WTC11 (cell line): ENCODE data around the gene NSMCE1. TPM values are rescaled to one million over a fixed set of nuclear protein-coding genes. Genes with fewer than 3 reads are reported as not detected.

ENCODE experiments used
- ATAC-seq: fragments of 200-7000 bp; cut with Tn5 transposase; 2 replicates; pipeline ENCODE4 v1.10.0; 2021; ENCODE audit warnings: mild to moderate bottlenecking, moderate library complexity
- CTCF ChIA-PET: fragments of 300-600 bp; sonication (Branson Sonifier 250); formaldehyde crosslinking; loops from one replicate; lab custom pipeline; 2021; ENCODE audit warnings: antibody characterized with exemption; lab: Charles Lee
- POLR2A ChIA-PET: fragments of 350-600 bp; sonication (Branson Sonifier 250); formaldehyde crosslinking; loops from one replicate; lab custom pipeline; 2021; ENCODE audit warnings: antibody characterized with exemption; lab: Charles Lee
- DNase-seq: peaks from one replicate; pipeline ENCODE4 v3.0.0; 2021; ENCODE audit warnings: low spot score
- H3K27ac Mint-ChIP-seq: 2 replicates; pipeline ENCODE4 v1.8.0; 2021; ENCODE audit warnings: mixed read lengths
- H3K27me3 Mint-ChIP-seq: 2 replicates; pipeline ENCODE4 v1.8.0; 2021; ENCODE audit warnings: low read depth, mild to moderate bottlenecking, moderate library complexity, mixed read lengths
- H3K36me3 Mint-ChIP-seq: 2 replicates; pipeline ENCODE4 v1.8.0; 2021; ENCODE audit warnings: mixed read lengths
- H3K4me1 Mint-ChIP-seq: 2 replicates; pipeline ENCODE4 v1.8.0; 2022; ENCODE audit warnings: mixed read lengths
- H3K4me3 Mint-ChIP-seq: 2 replicates; pipeline ENCODE4 v1.8.0; 2021; ENCODE audit warnings: mild to moderate bottlenecking, moderate library complexity, mixed read lengths
- H3K9me3 Mint-ChIP-seq: 2 replicates; pipeline ENCODE4 v1.8.0; 2021; ENCODE audit warnings: mixed read lengths
- GABPB1 ChIP-seq: sonication (generic); formaldehyde crosslinking; IDR thresholded peaks from 2 replicates; pipeline ENCODE4 v1.8.1; 2023; ENCODE audit warnings: mild to moderate bottlenecking, missing genetic modification reagents
- KAT7 ChIP-seq: sonication (generic); formaldehyde crosslinking; IDR thresholded peaks from 2 replicates; pipeline ENCODE4 v1.8.1; 2023; ENCODE audit warnings: missing genetic modification reagents, mild to moderate bottlenecking, borderline replicate concordance
- NR2C2 ChIP-seq: sonication (generic); formaldehyde crosslinking; IDR thresholded peaks from 2 replicates; pipeline ENCODE4 v1.8.0; 2022; ENCODE audit warnings: mild to moderate bottlenecking, missing genetic modification reagents
- PRRX2 ChIP-seq: fragments of 250-450 bp; sonication (Bioruptor Pico); IDR thresholded peaks from 2 replicates; pipeline ENCODE4 v1.8.0; 2021; ENCODE audit warnings: mild to moderate bottlenecking
- ZNF396 ChIP-seq: fragments of 250-450 bp; sonication (Bioruptor Pico); IDR thresholded peaks from 2 replicates; pipeline ENCODE4 v1.8.0; 2021; ENCODE audit warnings: mild to moderate bottlenecking, moderate library complexity, borderline replicate concordance
- total RNA-seq: library from RNA; stranded (reverse); gene quantifications from 3 replicates; pipeline ENCODE4 v1.2.3, GENCODE V29; 2021
- TF ChIP-seq, protein P1 (sequence below): sonication (generic); formaldehyde crosslinking; IDR thresholded peaks from 2 replicates; pipeline ENCODE4 v1.8.1; 2023; ENCODE audit warnings: mild to moderate bottlenecking, missing genetic modification reagents
- TF ChIP-seq, protein P2 (sequence below): sonication (generic); formaldehyde crosslinking; conservative IDR thresholded peaks from 2 replicates; pipeline ENCODE4 v1.8.1; 2022; ENCODE audit warnings: mild to moderate bottlenecking, missing genetic modification reagents
- TF ChIP-seq, protein P3 (sequence below): sonication (generic); formaldehyde crosslinking; IDR thresholded peaks from 2 replicates; pipeline ENCODE4 v1.8.0; 2022; ENCODE audit warnings: mild to moderate bottlenecking, missing genetic modification reagents
- TF ChIP-seq, protein P4 (sequence below): sonication (generic); formaldehyde crosslinking; IDR thresholded peaks from 2 replicates; pipeline ENCODE4 v1.8.1; 2023; ENCODE audit warnings: mild to moderate bottlenecking, missing genetic modification reagents, borderline replicate concordance
- TF ChIP-seq, protein P5 (sequence below): sonication (generic); formaldehyde crosslinking; IDR thresholded peaks from 2 replicates; pipeline ENCODE4 v1.8.0; 2023; ENCODE audit warnings: mild to moderate bottlenecking, missing genetic modification reagents
- TF ChIP-seq, protein P6 (sequence below): sonication (generic); formaldehyde crosslinking; IDR thresholded peaks from 2 replicates; pipeline ENCODE4 v1.8.0; 2022; ENCODE audit warnings: mild to moderate bottlenecking, missing genetic modification reagents

Gene NSMCE1
- total RNA-seq, 1 experiment from 2014 or later: 29.4 TPM

DNA sequence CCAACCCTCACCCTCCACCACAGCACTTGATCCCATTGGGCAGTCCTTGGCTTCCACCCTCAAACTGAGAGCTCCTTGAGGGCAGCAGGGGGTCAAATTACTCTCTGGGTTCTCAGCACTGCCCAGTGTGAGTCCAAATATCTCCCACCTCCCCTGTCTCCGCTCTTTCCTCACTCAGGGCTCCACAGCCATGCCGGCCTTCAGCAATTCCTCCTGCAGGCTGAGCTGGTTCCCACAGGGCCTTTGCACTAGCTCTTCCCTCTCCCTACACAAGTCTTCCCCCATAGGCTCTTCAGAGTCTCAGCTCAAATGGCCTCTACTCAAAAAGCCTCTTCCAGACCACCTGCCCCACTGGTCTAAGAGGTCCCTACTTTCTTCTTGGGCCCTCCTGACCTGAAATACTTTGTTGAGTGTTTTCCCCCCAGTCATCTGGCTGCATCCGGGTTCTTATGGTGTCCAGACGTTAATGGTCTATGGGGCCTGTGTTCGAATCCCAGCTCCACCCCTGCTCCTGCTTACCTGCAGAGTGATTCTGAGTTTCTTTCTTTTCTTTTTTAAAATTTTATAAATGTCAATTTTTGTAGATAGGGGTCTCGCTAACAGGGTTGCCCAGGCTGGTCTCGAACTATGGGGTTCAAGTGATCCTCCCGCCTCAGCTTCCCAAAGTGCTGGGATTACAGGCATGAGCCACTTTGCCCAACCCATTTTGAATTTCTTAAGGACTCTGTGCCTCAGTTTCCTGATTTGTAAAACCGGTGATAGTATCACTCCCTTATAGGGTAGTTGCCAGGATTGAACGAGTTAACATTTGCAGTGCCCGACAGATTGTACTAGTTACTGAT lies 44.2 kb upstream of the NSMCE1 start:
- TF ChIP-seq, protein P1, sequence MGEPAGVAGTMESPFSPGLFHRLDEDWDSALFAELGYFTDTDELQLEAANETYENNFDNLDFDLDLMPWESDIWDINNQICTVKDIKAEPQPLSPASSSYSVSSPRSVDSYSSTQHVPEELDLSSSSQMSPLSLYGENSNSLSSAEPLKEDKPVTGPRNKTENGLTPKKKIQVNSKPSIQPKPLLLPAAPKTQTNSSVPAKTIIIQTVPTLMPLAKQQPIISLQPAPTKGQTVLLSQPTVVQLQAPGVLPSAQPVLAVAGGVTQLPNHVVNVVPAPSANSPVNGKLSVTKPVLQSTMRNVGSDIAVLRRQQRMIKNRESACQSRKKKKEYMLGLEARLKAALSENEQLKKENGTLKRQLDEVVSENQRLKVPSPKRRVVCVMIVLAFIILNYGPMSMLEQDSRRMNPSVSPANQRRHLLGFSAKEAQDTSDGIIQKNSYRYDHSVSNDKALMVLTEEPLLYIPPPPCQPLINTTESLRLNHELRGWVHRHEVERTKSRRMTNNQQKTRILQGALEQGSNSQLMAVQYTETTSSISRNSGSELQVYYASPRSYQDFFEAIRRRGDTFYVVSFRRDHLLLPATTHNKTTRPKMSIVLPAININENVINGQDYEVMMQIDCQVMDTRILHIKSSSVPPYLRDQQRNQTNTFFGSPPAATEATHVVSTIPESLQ (CRISPR knock-in tag): no peak
- Mint-ChIP-seq H3K36me3 (no peaks in the 10 kb centered on the region), H3K27me3 (peaks cover 3% of the 10 kb centered on the region; the same call in 1 of the 2 replicates), H3K4me1 (peaks cover 20% of the 10 kb centered on the region), H3K4me3 (peak overlapping the region; percentile 78), H3K27ac (no peak overlapping the region), H3K9me3 (no peaks in the 10 kb centered on the region)
- CTCF ChIA-PET: interaction anchor here (1.0 to 1.3 kb wide), 2 partner anchors 55 to 133 kb away, joined by 3 read pairs; no protein-coding TSS in a partner anchor
- no peak for DNase-seq
- POLR2A ChIA-PET: no interaction called here
- ATAC-seq: no peak

DNA sequence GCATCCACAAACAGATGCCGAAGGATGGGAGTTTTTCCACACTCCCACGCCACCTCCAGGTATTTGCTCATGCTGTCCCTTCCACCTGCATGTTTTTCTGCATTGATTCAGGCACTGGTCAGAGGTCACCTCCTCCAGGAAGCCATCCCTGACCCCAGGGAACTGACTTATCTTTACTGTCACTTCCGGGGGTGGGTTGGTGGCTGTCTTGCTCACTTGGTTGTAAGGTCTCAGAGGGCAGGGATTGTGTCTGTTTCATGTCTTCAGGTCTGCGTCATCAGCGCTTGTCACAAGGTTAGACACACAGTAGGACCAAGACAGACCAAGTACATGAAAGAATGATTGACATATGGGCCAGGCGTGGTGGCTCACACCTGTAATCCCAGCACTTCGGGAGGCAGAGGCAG lies 43.3 kb upstream of the NSMCE1 start:
- DNase-seq: no peak
- ChIA-PET CTCF (interaction anchor here (1.0 to 1.3 kb wide), 2 partner anchors 56 to 132 kb away, joined by 3 read pairs; no protein-coding TSS in a partner anchor), POLR2A (no interaction called here)
- Mint-ChIP-seq H3K27me3 (peaks cover 3% of the 10 kb centered on the region; the same call in 1 of the 2 replicates), H3K4me3 (no peak overlapping the region), H3K27ac (no peak overlapping the region), H3K9me3 (no peaks in the 10 kb centered on the region), H3K36me3 (no peaks in the 10 kb centered on the region)
- no peak for ATAC-seq
- TF ChIP-seq PRRX2 (CRISPR knock-in tag) (no peak), NR2C2 (CRISPR knock-in tag) (no peak), ZNF396 (CRISPR knock-in tag) (no peak), GABPB1 (CRISPR knock-in tag) (peak; percentile 22; the same call in 1 of the 2 replicates)
- TF ChIP-seq, protein P2, sequence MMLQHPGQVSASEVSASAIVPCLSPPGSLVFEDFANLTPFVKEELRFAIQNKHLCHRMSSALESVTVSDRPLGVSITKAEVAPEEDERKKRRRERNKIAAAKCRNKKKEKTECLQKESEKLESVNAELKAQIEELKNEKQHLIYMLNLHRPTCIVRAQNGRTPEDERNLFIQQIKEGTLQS (CRISPR knock-in tag): no peak
- TF ChIP-seq, protein P3, sequence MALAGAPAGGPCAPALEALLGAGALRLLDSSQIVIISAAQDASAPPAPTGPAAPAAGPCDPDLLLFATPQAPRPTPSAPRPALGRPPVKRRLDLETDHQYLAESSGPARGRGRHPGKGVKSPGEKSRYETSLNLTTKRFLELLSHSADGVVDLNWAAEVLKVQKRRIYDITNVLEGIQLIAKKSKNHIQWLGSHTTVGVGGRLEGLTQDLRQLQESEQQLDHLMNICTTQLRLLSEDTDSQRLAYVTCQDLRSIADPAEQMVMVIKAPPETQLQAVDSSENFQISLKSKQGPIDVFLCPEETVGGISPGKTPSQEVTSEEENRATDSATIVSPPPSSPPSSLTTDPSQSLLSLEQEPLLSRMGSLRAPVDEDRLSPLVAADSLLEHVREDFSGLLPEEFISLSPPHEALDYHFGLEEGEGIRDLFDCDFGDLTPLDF (CRISPR knock-in tag): no peak
- TF ChIP-seq, all 79 proteins: peak for 1
- peaks cover 12% of the 10 kb centered on the region for H3K4me1 Mint-ChIP-seq

DNA sequence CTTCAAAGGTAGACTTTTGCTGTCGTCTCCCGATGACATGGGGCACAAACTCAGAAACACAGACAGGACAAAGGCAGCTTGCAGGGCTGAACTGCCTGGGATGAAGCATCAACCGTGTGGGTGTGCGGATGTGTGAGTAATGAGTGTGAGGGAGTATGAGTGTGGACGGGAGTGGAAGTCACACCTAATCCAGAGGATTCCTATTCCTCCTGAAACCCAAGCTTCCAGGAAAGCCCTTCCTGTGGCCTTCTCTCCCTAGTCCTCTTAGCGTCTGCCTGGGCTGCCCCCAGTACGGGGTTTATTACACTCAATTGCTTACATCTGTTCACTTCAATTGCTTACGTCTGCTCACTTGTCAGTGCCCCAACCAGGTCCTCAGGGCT lies 42.9 kb upstream of the NSMCE1 start:
- H3K4me3 Mint-ChIP-seq: no peak overlapping the region
- H3K4me1 Mint-ChIP-seq: peaks cover 12% of the 10 kb centered on the region
- ATAC-seq (no peak), DNase-seq (no peak)
- CTCF ChIA-PET: interaction anchor here (1.3 kb wide), 1 partner anchor 132 kb away, joined by 3 read pairs; no protein-coding TSS in a partner anchor
- TF ChIP-seq KAT7 (CRISPR knock-in tag): no peak
- TF ChIP-seq, protein P4, sequence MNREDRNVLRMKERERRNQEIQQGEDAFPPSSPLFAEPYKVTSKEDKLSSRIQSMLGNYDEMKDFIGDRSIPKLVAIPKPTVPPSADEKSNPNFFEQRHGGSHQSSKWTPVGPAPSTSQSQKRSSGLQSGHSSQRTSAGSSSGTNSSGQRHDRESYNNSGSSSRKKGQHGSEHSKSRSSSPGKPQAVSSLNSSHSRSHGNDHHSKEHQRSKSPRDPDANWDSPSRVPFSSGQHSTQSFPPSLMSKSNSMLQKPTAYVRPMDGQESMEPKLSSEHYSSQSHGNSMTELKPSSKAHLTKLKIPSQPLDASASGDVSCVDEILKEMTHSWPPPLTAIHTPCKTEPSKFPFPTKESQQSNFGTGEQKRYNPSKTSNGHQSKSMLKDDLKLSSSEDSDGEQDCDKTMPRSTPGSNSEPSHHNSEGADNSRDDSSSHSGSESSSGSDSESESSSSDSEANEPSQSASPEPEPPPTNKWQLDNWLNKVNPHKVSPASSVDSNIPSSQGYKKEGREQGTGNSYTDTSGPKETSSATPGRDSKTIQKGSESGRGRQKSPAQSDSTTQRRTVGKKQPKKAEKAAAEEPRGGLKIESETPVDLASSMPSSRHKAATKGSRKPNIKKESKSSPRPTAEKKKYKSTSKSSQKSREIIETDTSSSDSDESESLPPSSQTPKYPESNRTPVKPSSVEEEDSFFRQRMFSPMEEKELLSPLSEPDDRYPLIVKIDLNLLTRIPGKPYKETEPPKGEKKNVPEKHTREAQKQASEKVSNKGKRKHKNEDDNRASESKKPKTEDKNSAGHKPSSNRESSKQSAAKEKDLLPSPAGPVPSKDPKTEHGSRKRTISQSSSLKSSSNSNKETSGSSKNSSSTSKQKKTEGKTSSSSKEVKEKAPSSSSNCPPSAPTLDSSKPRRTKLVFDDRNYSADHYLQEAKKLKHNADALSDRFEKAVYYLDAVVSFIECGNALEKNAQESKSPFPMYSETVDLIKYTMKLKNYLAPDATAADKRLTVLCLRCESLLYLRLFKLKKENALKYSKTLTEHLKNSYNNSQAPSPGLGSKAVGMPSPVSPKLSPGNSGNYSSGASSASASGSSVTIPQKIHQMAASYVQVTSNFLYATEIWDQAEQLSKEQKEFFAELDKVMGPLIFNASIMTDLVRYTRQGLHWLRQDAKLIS (CRISPR knock-in tag): no peak
- TF ChIP-seq, protein P5, sequence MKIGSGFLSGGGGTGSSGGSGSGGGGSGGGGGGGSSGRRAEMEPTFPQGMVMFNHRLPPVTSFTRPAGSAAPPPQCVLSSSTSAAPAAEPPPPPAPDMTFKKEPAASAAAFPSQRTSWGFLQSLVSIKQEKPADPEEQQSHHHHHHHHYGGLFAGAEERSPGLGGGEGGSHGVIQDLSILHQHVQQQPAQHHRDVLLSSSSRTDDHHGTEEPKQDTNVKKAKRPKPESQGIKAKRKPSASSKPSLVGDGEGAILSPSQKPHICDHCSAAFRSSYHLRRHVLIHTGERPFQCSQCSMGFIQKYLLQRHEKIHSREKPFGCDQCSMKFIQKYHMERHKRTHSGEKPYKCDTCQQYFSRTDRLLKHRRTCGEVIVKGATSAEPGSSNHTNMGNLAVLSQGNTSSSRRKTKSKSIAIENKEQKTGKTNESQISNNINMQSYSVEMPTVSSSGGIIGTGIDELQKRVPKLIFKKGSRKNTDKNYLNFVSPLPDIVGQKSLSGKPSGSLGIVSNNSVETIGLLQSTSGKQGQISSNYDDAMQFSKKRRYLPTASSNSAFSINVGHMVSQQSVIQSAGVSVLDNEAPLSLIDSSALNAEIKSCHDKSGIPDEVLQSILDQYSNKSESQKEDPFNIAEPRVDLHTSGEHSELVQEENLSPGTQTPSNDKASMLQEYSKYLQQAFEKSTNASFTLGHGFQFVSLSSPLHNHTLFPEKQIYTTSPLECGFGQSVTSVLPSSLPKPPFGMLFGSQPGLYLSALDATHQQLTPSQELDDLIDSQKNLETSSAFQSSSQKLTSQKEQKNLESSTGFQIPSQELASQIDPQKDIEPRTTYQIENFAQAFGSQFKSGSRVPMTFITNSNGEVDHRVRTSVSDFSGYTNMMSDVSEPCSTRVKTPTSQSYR (CRISPR knock-in tag): no peak
- TF ChIP-seq, protein P6, sequence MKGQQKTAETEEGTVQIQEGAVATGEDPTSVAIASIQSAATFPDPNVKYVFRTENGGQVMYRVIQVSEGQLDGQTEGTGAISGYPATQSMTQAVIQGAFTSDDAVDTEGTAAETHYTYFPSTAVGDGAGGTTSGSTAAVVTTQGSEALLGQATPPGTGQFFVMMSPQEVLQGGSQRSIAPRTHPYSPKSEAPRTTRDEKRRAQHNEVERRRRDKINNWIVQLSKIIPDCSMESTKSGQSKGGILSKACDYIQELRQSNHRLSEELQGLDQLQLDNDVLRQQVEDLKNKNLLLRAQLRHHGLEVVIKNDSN (CRISPR knock-in tag): no peak
- H3K27me3 Mint-ChIP-seq: peaks cover 3% of the 10 kb centered on the region; the same call in 1 of the 2 replicates
- H3K27ac Mint-ChIP-seq: no peak overlapping the region
- H3K36me3 Mint-ChIP-seq: peaks cover 4% of the 10 kb centered on the region
- POLR2A ChIA-PET: no interaction called here
- peaks cover 3% of the 10 kb centered on the region for H3K9me3 Mint-ChIP-seq
